HG03442 (cell line): ENCODE data around the gene ACO1.

Experiments used
- ATAC-seq: cut with Tn5 transposase; IDR thresholded peaks from one replicate; pipeline ENCODE4 v1.9.1; 2021; ENCODE audit warnings: mild to moderate bottlenecking, moderate library complexity; ENCODE audit not compliant: unreplicated experiment

Gene ACO1

GRCh38 chr9:32382565-32383320 is 1.7 kb upstream of the ACO1 start:
- no peak for ATAC-seq

- ATAC-seq, result no peak
These were observed 460 bp upstream of the ACO1 start for GRCh38 chr9:32384002-32384363.

GRCh38 chr9:32385152-32385884 is 875 bp downstream of the ACO1 start:
- ATAC-seq, result no peak

- ATAC-seq, result no peak
These were observed 1.4 kb downstream of the ACO1 start for GRCh38 chr9:32385885-32386283.

- no peak for ATAC-seq
These were observed 2.8 kb downstream of the ACO1 start for GRCh38 chr9:32387256-32387655.

- ATAC-seq, result no peak
These were observed 4.9 kb downstream of the ACO1 start for GRCh38 chr9:32389365-32389764.

- ATAC-seq, result no peak
These were observed 9.5 kb downstream of the ACO1 start for GRCh38 chr9:32393911-32394310.

- no peak for ATAC-seq
These were observed 10.1 kb downstream of the ACO1 start for GRCh38 chr9:32394381-32395049.

GRCh38 chr9:32395510-32396216 is 11.2 kb downstream of the ACO1 start:
- no peak for ATAC-seq

- ATAC-seq, result no peak
These were observed 13.8 kb downstream of the ACO1 start for GRCh38 chr9:32398207-32398606.

- ATAC-seq, result no peak
These were observed 14.8 kb downstream of the ACO1 start for GRCh38 chr9:32399110-32399815.

GRCh38 chr9:32401488-32401887 is 17.0 kb downstream of the ACO1 start:
- peak; percentile 56 for ATAC-seq

- no peak for ATAC-seq
These were observed 19.3 kb downstream of the ACO1 start for GRCh38 chr9:32403567-32404260.

- no peak for ATAC-seq
These were observed 20.0 kb downstream of the ACO1 start for GRCh38 chr9:32404402-32404801.

GRCh38 chr9:32404856-32405255 is 20.4 kb downstream of the ACO1 start:
- ATAC-seq, result no peak

GRCh38 chr9:32405506-32405905 is 21.1 kb downstream of the ACO1 start:
- ATAC-seq, result no peak

- ATAC-seq, result no peak
These were observed 21.6 kb downstream of the ACO1 start for GRCh38 chr9:32406046-32406445.

GRCh38 chr9:32411753-32412152 is 27.3 kb downstream of the ACO1 start:
- ATAC-seq, result no peak

GRCh38 chr9:32412440-32412839 is 28.0 kb downstream of the ACO1 start:
- ATAC-seq, result no peak

- ATAC-seq, result no peak
These were observed 29.0 kb downstream of the ACO1 start for GRCh38 chr9:32413424-32413823.
